ENCODE results near the gene APP. TPM values are rescaled to one million over a fixed set of nuclear protein-coding genes. Genes with fewer than 3 reads are reported as not detected.

The APP gene
- total RNA-seq, 2 donors from 2014 or later, result 38.5 to 81.4 TPM

DNA sequence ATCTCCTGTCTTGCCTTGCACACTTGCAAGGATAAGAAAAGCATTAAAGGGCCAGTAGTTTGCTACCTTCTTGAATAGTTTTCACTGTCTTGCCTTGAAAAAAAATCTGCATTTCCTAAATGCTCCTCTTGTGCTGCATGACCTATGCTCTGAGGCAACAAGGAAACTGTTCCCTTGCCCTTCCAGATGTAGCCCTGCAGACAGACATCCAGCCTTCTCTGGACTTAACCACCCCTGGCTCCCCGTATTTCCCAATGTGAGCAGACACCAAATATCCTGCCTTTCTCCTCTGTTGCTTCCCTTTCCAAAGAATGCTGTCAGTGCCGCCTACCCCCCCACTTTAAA lies 258.2 kb downstream of the APP start:
- ATAC-seq (no peak), DNase-seq (ENCODE audit: low spot score in 2 of 2) (no peak)
- Mint-ChIP-seq H3K9me3 (no peaks in the 10 kb centered on the region), H3K27ac (peak overlapping the region in 1 of 2 donors; percentile 53), H3K36me3 (no peaks in the 10 kb centered on the region)

DNA sequence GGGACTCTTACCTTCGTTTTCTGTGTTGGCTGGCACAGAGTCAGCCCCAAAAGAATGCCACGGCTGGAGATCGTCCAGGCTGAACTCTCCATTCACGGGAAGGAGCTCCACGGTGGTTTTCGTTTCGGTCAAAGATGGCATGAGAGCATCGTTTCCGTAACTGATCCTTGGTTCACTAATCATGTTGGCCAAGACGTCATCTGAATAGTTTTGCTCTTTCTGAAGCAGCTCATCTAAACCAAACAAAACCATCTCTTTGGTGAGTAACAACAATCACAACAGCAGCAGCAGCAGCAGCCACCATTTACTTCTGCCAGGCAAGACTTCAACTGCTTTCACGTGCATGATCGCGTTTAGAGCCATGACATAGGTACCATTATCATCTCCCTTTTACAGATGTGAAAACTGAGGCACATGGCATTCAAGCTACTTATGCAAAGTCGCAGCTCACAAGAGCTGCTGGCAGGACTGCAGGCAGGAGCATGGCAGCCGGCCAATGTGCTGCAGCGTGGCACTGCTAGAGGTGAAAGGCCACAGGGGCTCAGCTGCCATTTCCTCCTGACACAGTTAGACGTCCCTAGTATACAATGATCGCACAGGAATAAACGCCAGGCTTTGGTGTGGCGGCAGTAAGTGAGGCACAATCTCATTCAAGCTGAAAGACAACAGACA lies 258.7 kb downstream of the APP start:
- no peak for ATAC-seq
- no peaks in the 10 kb centered on the region for H3K36me3 Mint-ChIP-seq
- H3K9me3 Mint-ChIP-seq, result no peaks in the 10 kb centered on the region
- no peak overlapping the region for H3K27ac Mint-ChIP-seq
- DNase-seq (ENCODE audit: low spot score in 2 of 2), result no peak

DNA sequence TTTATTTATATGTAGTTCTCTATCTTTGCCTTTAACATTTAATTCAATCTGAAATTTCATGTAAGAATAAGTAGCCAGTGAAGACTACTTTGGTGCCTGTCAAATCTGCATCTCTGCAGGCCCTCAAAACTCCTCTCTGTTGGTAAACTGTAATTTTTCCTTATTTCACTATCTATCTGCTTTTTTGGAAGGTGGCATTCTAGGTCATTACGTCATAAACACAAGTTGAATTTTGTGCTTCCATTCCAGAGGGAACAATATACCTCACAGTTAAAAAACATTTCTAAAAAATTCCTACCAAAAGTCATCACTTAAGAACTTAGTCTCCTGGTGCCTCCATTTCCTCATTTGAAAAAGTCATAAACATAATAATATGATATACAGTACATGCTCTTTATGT lies 259.8 kb downstream of the APP start:
- ATAC-seq, result no peak
- H3K27ac Mint-ChIP-seq, result no peak overlapping the region
- DNase-seq (ENCODE audit: low spot score in 2 of 2), result no peak
- H3K9me3 Mint-ChIP-seq, result no peaks in the 10 kb centered on the region
- no peaks in the 10 kb centered on the region for H3K36me3 Mint-ChIP-seq

DNA sequence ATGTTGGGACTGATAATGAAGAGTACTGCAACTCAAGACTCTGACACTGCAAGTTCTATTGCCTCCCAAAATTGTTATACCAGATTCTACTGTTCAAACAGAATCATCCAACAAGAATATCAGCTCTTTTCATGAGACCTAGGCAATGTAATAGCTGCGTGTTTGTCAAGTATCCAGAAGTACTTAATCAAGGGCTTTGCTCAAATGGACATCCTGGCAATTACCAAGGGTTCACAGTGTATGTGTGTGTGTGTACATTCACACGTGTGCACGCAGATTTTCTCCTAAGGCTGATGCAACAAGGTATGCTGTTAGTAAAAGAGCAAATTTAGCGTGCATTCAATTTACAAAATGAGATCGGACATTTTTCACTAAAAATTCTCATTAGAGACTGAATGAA lies 261.2 kb downstream of the APP start:
- Mint-ChIP-seq H3K27ac (no peak overlapping the region), H3K9me3 (no peaks in the 10 kb centered on the region), H3K36me3 (no peaks in the 10 kb centered on the region)
- DNase-seq (ENCODE audit: low spot score in 2 of 2) (no peak), ATAC-seq (no peak)

DNA sequence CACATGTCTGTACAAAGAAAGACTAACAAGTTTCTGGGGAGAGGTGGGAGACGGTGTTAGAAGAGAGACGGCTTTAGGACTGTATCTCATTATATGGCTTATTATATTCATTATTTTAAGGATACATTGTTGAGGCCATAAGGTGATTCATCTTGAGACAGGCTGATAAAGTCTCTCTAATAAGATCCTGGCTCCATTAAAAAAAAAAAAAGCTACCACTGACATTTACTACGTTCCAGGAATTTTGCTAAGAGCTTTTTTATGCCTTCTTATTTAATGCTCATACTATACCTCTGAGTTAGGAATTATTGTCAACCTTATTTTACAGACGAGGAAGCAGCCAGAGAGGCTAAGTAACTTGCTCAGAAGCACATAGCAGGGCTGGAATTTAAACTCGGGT lies 262.1 kb downstream of the APP start:
- Mint-ChIP-seq H3K27ac (no peak overlapping the region), H3K36me3 (no peaks in the 10 kb centered on the region), H3K9me3 (no peaks in the 10 kb centered on the region)
- ATAC-seq (no peak), DNase-seq (ENCODE audit: low spot score in 2 of 2) (no peak)

DNA sequence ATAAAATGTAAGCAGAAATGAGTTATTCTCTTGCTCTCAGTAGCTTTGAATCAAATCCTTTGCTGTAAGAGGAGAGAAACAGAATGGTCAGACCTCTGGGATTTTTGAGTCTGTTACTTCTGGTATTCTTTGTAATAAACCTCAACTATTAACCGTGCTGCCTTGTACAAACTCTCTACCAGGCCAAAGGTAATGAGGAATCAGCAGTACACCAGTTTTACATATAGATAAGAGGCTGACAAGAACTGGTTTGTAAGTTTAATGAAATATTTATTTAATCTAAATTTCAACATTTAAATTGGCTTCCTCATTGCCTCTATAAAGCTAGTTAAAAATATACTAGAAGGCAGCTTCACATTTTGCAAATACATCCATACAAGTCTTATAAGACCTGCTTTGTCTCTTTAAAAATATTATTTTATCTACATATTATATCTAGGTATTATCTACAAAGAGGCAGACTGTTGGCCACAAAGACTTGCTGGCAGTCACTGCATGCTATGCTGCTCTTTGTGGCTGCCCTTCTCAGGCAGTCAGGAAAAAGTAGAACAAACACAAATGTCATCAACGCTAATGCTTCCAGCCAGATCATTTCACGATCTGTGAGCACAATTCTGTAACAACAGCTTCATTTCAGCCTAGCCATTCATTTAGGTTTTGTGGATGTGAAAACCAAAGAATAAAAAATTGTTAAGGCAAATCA lies 262.8 kb downstream of the APP start:
- no peak for ATAC-seq
- Mint-ChIP-seq H3K9me3 (no peaks in the 10 kb centered on the region), H3K36me3 (no peaks in the 10 kb centered on the region), H3K27ac (no peak overlapping the region)
- no peak for DNase-seq (ENCODE audit: low spot score in 2 of 2)

DNA sequence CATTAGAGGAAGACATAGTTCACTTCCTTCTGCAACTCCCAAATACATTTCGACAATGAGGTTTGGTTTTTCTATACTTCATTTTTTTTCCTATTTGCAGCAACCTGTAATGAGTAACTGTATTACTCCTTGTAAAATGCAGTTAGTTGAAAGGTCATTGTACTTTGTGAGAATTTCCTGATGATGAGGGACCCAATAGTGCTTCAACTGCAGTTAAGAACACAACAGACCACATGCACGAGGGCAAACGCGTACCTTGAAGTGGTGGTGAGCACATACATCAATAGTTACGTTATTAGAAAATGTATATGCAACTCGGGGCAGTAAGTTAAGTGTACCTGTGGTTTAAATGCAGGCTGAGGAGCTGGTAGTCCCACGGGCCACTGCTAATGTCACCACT lies 264.0 kb downstream of the APP start:
- Mint-ChIP-seq H3K36me3 (no peaks in the 10 kb centered on the region), H3K27ac (peak overlapping the region in 1 of 2 donors; percentile 36), H3K9me3 (no peaks in the 10 kb centered on the region)
- no peak for ATAC-seq
- no peak for DNase-seq (ENCODE audit: low spot score in 2 of 2)

DNA sequence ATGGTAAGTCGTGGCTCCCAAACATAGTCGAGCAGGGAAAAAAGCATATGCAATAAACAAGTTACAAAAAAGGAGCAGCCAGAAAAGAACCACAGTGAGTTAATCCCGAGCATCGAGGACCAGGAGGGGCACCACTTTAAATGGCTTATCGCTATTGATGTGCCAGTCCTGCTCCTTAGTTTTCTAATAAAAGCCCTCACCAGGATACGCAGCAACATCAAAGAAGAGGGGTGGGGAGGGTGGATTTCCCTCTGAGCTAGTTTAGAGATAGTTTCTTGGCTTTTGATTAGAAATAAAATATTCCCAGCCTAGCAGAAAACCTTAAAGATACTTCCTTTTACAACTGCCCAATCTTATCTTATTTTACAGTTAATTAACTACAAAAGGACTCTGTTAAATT lies 265.4 kb downstream of the APP start:
- Mint-ChIP-seq H3K36me3 (no peaks in the 10 kb centered on the region), H3K9me3 (no peaks in the 10 kb centered on the region), H3K27ac (no peak overlapping the region)
- DNase-seq (ENCODE audit: low spot score in 2 of 2) (no peak), ATAC-seq (no peak)

DNA sequence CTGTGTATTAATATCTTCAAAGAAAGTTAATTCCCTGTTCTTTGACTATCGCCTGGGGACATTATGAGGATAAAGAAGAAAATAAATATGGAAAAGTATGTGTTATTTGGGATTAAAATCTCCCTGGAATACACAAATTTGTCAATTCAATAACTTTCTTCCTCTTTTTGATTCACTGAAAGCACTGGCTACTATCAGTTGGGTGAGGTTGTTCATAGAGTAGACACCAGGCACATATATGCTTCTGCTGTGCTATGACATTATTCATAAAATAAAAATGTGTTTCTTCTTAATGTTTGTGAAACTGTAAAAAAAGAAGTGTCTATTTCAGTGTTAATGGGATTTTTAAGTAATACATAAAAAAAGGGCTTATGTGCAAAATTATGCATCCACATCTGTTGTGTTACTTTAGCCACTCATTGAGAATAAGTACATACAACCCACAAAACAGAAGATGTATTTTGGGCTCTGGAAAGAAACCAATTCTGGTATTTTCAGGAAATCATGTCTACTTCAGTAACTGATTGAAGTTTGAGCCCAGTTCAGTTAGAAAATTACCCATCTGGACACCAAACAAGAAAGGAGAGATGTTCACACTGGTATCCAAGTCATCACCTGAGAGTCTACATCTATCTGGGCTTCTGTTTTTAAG lies 266.4 kb downstream of the APP start:
- no peaks in the 10 kb centered on the region for H3K36me3 Mint-ChIP-seq
- peak overlapping the region in 1 of 2 donors; percentile 70 for H3K27ac Mint-ChIP-seq
- ATAC-seq, result no peak
- H3K9me3 Mint-ChIP-seq, result no peaks in the 10 kb centered on the region
- no peak for DNase-seq (ENCODE audit: low spot score in 2 of 2)

DNA sequence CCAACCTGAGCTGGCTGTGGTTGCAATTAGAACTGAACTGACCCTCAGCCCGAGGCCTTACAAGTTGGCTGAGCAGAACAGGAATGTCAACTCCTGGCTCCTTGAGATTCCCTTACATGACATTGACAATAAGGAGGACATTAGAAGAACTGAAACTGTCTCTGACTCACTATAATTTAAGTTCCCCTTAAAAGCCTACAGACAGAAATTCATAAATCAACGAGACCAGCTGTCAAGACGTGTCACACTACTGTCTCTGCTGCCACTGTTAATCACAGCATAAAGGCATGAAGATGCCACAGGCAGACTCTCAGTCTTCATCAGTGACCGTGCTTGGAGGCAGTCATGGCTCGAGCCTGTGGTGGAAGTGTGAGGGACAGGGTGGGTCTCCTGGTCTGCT lies 267.0 kb downstream of the APP start:
- peak in 1 of 2 donors; percentile 26 for ATAC-seq
- no peaks in the 10 kb centered on the region for H3K36me3 Mint-ChIP-seq

DNA sequence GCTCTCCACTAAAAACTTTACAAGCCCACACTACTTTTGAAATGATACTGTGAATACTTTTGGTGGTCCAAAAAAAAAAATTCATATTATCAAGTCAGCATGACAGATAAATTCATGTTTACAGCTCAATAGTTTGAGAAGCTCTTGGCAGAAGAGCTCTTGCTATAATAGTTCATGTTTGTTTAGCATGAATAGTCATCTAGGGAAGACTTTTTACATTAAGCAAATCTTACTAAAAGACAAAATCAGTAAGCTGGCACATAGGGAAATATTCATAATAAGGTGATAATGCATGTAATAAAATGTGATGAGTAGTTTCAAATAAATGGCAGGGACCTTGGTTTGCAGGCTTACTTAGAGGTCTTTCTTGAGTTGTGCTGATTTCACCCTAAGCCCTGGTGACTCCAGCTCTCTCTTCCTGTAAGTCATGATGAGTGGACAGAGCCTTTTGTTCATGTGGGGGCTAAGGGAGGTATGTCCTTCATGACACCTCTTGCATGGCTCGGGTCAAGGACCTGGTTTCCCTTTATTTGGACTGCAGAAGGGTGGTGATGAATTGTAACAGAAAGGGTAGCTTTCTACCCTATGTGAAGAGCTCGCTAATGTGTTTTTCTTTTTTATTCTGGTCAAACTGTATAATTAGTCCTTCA lies 269.1 kb downstream of the APP start:
- no peaks in the 10 kb centered on the region for H3K36me3 Mint-ChIP-seq
- no peaks in the 10 kb centered on the region for H3K9me3 Mint-ChIP-seq
- DNase-seq (ENCODE audit: low spot score in 2 of 2) (no peak), ATAC-seq (no peak)
- H3K27ac Mint-ChIP-seq, result no peak overlapping the region

More for the DNA sequence above, 267.0 kb downstream of the APP start:
- Mint-ChIP-seq H3K9me3 (no peaks in the 10 kb centered on the region), H3K27ac (no peak overlapping the region)
- DNase-seq (ENCODE audit: low spot score in 2 of 2), result no peak

DNA sequence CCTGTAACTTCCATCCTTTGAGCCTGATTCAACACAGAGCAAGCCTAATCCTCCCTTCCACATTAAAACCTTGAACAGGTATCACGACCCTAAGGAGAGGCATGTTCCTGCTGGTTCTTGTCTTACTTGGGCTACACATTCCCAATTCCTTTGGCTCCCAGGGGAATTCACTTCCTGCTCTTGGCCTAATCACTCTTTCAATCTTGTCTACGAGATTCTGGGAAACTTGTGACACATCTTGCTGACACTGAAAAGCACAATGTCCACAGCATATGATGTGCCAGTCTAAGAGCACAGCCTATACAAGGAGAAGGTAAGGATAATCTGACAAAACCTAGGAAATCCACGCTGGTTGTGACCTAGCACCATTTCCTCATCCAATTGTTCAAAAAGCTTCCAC lies 271.9 kb downstream of the APP start:
- ATAC-seq, result no peak
- Mint-ChIP-seq H3K27ac (peak overlapping the region in 1 of 2 donors; percentile 10), H3K36me3 (no peaks in the 10 kb centered on the region), H3K9me3 (no peaks in the 10 kb centered on the region)
- DNase-seq (ENCODE audit: low spot score in 2 of 2), result no peak

DNA sequence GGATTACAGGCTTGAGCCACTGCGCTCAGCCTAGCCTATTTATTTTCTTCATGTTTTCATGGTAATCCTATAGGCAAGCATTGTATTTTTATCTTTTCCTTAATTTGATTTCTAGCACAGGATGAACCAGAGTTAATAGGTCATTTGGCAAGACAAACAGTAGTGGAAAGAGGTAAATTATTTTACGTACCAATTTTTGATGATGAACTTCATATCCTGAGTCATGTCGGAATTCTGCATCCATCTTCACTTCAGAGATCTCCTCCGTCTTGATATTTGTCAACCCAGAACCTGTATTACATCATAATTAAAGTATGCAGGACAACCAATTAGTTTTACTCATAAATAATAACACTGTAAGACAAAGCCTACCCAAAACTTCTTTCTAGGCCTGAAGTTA lies 273.2 kb downstream of the APP start:
- DNase-seq (ENCODE audit: low spot score in 2 of 2) (no peak), ATAC-seq (no peak)
- H3K36me3 Mint-ChIP-seq, result no peaks in the 10 kb centered on the region

DNA sequence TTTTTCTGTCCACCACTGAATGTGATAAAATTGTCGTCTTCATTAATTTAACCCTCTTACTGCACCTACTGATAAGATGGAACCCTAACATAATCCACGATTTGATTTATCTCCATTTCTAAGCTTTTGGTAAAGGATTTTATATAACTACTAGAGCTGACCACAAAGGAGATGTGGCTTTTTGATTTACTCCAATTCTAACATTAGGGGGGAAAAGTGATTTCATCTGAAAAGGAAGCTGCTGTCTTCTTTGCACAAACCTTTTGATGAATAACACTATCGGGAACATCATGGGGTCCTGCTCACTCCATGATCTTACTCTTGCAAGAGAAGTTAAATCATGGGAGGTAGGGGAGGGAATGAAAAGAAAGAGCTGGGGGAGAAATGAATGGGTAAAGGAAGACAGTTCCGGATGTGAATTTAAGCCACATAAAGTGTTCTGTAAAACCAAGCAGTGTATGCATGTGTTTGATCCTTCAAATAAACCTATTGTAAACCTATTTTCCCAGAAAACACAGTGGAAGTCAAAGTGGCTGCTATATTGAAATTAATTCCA lies 274.0 kb downstream of the APP start:
- DNase-seq (ENCODE audit: low spot score in 2 of 2) (no peak), ATAC-seq (no peak)
- Mint-ChIP-seq H3K9me3 (no peaks in the 10 kb centered on the region), H3K27ac (no peak overlapping the region), H3K36me3 (no peaks in the 10 kb centered on the region)

More for the DNA sequence above, 273.2 kb downstream of the APP start:
- no peak overlapping the region for H3K27ac Mint-ChIP-seq
- H3K9me3 Mint-ChIP-seq, result no peaks in the 10 kb centered on the region

DNA sequence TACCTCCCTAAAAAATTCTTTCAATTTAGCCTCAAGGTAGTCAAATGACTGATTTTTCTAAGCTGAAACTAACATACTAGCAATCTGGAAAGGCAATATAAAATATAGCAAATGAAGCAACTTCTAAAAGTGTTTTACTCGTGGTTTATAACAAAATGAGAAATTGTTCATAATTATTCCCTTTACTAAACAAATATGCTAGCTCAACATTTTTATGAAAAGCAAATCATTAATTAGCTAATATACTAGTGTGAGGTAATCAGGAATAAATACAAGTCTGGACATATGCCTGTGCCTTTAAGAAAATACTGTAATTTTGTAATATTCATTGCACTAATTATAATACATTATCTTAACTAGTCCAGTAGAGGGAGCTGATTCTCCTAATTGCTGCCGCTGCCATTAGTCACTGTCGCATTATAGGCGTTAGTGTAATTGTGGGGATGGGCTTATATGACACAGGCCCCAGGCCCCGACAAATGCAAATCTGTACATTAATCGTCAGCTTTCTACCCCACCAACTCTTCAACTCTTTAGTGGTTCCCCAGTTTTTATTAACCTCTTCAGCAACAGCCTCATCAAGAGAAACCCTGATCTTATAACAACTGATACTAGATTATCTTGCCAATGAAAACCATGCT lies 274.9 kb downstream of the APP start:
- ATAC-seq, result peak; percentile 67 to 72

DNA sequence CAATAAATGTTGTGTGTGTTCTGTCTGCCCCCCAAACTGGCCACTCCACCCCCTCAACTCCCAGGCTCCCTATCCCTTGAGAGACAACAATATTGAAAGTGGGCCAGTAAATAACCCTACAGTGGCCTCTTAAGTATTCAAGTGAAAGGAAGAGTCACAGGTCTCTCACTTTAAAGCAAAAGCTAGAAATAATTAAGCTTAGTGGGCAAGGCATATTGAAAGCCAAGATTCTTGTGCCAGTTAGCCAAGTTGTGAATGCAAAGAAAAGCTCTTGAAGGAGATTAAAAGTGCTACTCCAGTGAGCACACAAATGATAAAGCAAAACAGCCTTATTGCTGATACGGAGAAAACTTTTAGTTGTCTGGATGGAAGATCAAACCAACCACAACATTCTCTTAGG lies 277.4 kb downstream of the APP start:
- ATAC-seq, result no peak
- Mint-ChIP-seq H3K36me3 (peaks cover 0 to 2% of the 10 kb centered on the region in 2 donors), H3K27ac (no peak overlapping the region), H3K9me3 (no peaks in the 10 kb centered on the region)
- no peak for DNase-seq (ENCODE audit: low spot score in 2 of 2)

More for the DNA sequence above, 274.9 kb downstream of the APP start:
- H3K36me3 Mint-ChIP-seq, result no peaks in the 10 kb centered on the region
- H3K9me3 Mint-ChIP-seq, result no peaks in the 10 kb centered on the region
- H3K27ac Mint-ChIP-seq, result no peak overlapping the region
- no peak for DNase-seq (ENCODE audit: low spot score in 2 of 2)

DNA sequence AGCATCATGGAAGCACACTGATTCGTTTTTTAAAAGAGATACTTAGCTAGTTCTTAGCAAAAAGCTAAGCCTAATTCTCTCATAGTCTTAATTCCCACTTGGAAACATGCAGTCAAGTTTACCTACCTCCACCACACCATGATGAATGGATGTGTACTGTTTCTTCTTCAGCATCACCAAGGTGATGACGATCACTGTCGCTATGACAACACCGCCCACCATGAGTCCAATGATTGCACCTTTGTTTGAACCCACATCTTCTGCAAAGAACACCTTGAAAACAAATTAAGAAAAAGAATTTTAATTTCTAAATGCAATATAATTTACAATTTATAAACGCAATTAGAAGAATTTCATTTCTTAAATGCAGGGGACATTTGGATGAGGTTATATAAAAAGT lies 279.0 kb downstream of the APP start:
- ATAC-seq (peak in 1 of 2 donors; percentile 46), DNase-seq (ENCODE audit: low spot score in 2 of 2) (no peak)
- H3K9me3 Mint-ChIP-seq, result no peaks in the 10 kb centered on the region
- peaks cover 0 to 6% of the 10 kb centered on the region in 2 donors for H3K36me3 Mint-ChIP-seq
- H3K27ac Mint-ChIP-seq, result no peak overlapping the region

Measured in activated naive CD4-positive, alpha-beta T cell treated with anti-CD3 and anti-CD28 coated beads, Interleukin-2, amount 50 U/mL, for 72 hours (primary cell).